ENCODE results near the gene PYDC1.
"Not testable (repeated sequence)": the region's sequence is repeated elsewhere in the genome, so short reads cannot be mapped to it uniquely, and the experiment has no call there.

PYDC1 gene

GRCh38 chr16:31213342-31213741 is 3.6 kb downstream of the PYDC1 start:
- TF ChIP-seq CTCF (IDR thresholded peaks at IDR 0.05; ENCODE audit: insufficient read depth, missing control alignments), result no peak
- DNase-seq (ENCODE audit: insufficient read length, low spot score) (no peak), FAIRE-seq (no peak)

- FAIRE-seq (no peak), DNase-seq (ENCODE audit: insufficient read length, low spot score) (no peak)
- no peak for TF ChIP-seq CTCF (IDR thresholded peaks at IDR 0.05; ENCODE audit: insufficient read depth, missing control alignments)
Measured at GRCh38 chr16:31206776-31207175, 10.2 kb downstream of the PYDC1 start.

GRCh38 chr16:31204871-31205666 is 11.9 kb downstream of the PYDC1 start:
- TF ChIP-seq CTCF (IDR thresholded peaks at IDR 0.05; ENCODE audit: insufficient read depth, missing control alignments), result no peak
- FAIRE-seq, result no peak
- DNase-seq (ENCODE audit: insufficient read length, low spot score), result no peak

GRCh38 chr16:31202414-31203375 is 14.2 kb downstream of the PYDC1 start, which contains the start of gene PYCARD:
PYCARD (minus strand) TSS chr16:31202760; CDS start chr16:31202690, 70 bp downstream.
- no peak for DNase-seq (ENCODE audit: insufficient read length, low spot score)
- FAIRE-seq, result no peak

GRCh38 chr16:31201582-31202413 is 15.1 kb downstream of the PYDC1 start:
- no peak for TF ChIP-seq CTCF (IDR thresholded peaks at IDR 0.05; ENCODE audit: insufficient read depth, missing control alignments)
- no peak for DNase-seq (ENCODE audit: insufficient read length, low spot score)
- FAIRE-seq, result no peak

More at GRCh38 chr16:31202414-31203375, 14.2 kb downstream of the PYDC1 start, which contains the start of gene PYCARD:
- TF ChIP-seq CTCF (IDR thresholded peaks at IDR 0.05; ENCODE audit: insufficient read depth, missing control alignments), result no peak

- DNase-seq (ENCODE audit: insufficient read length, low spot score), result no peak
- FAIRE-seq, result no peak
- TF ChIP-seq CTCF (IDR thresholded peaks at IDR 0.05; ENCODE audit: insufficient read depth, missing control alignments), result no peak
Measured at GRCh38 chr16:31200821-31201568, 15.9 kb downstream of the PYDC1 start.

GRCh38 chr16:31200111-31200510 is 16.8 kb downstream of the PYDC1 start:
- DNase-seq (ENCODE audit: insufficient read length, low spot score); FAIRE-seq: not testable (repeated sequence)

Data from D721Med (cell line).